Glomerular visceral epithelial cell (primary cell): Measurements from ENCODE around the gene CORO2B.

Source experiments
- DNase-seq: peaks from one replicate; pipeline ENCODE4 v3.0.0-alpha.2; 2016; ENCODE audit errors: extremely low spot score

CORO2B gene

GRCh38 chr15:68629519-68630210, 50.9 kb downstream of the CORO2B start:
- no peak for DNase-seq

DNA sequence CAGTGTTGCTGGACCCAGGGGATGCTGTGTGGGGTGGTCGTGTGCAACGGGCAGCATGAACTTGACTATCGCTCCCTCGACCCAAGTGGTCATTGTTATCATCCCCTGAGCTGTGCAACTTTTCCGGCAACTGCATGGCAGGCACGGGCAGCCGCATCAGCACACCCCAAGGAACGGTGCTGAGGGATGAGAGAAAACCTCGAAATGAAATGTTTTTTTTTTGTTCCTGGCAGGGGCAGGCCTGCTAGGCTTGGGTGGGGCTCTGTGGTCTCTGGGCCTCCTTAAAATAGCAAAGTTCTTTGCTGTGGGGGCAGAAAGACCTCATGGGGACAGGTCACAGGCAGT, 51.4 kb downstream of the CORO2B start:
- DNase-seq = no peak

DNA sequence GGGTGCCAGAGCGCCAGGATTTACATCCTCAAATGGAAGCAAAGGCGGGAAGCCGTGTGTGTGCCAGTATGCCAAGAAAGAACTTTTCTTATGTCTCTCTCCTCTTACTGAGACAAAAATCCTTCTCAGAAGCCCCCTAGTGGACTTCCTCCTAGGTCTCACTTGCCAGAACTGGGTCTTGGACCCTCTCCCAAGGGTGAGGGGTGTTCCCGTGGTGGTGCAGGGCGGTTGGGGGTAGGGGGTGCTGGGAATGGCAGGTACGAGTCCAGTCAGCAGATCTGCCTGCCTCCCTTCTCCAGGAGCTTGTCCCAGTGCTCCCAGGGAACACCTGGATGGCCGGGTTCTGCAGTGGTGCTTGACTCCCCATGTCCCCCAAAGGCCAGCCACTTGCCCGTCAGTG, 52.0 kb downstream of the CORO2B start:
- DNase-seq = no peak

DNA sequence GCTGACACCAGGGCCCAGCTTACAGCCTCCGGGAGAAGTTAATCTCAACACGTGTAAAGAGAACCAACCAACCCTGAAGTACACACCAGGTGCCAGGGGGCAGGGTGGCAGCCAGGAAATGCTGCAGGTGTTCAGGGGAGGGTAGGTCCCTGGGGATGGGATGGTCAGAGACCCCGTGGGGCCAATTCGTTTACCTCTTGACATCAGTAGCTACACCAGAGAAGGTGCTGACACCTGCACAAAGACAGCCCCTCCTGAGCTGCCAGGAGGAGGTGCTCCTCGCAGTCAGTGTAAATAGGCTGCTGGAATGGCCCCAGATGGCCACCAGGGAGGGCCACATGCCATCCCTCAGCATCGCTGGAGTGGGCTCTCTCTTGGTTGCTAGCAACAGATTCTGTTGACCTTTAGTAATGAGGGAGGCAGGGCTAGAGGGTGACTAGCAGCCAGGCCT, 52.8 kb downstream of the CORO2B start:
- no peak for DNase-seq

- no peak for DNase-seq
These were observed 53.3 kb downstream of the CORO2B start for GRCh38 chr15:68632101-68632500.

- no peak for DNase-seq
These were observed 54.7 kb downstream of the CORO2B start for GRCh38 chr15:68633231-68634121.

GRCh38 chr15:68634122-68634482, 55.3 kb downstream of the CORO2B start:
- no peak for DNase-seq

DNA sequence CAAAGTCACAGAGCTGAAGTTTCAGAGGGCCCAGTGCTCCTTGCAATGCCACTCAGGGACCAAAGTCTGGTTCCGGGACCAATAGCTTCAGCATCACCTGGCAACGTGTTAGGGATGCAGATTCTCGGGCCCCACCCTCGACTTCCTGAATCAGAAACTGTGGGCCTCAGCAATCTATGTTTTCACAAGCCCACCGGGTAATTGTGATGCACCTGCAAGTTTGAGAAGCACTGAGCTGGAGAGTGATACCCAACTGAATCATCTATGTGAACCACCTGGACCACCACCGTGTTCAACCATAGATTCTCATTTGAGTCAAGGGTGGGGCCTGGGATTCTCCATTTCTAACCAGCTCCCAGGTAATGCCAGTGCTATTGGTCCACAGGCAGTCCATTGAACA, 55.7 kb downstream of the CORO2B start:
- DNase-seq = no peak

DNA sequence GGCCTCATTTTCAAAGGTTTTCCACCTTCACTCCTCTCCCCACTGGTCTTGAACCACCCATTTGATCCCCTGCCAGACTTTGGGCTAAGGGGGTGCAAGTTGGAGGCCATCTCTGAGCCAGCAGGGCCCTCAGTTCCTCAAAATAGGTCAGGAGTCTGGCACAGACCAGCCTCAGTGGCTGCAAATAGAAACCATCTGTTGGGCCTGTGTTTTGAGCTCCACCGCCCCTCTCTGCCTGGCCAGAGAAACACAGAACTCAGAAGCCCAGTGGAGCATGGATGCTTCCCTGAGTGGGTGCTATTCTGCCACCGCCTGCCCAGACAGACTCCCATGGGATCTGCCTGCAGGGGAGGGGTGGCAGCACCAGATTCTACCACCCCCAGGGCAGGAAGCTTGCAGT, 56.3 kb downstream of the CORO2B start:
- no peak for DNase-seq

GRCh38 chr15:68636256-68636655, 57.5 kb downstream of the CORO2B start:
- DNase-seq = no peak

DNA sequence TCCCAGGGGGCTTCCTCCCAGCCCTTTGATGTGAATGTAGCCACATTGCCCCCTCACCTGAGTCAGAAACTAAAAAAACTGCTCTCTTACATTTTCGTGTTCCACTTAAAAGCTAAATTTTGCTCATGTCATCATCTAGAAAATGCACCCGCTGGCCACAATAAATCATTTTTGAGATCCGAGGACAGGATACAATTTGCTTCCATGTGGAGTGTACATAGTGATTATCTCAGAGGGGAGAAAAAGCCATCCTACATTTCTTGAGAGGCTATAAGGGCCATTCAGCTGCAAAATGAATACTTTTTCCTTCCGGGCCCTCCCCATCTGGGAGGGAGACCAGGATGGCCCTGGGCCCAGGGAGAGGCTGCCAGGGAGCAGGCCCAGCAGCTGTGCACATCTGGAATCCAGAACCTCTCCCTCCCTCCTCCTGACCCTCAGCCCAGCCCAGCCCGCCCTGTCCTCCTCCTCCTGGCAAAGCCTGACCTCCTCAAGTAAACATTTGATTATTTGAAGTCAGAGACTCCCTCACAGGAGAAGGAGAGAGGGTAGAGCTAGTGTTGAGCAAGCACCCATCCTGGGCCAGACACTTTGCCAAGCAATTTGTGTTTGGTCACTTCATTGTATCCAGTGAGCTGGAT, 59.1 kb downstream of the CORO2B start:
- no peak for DNase-seq

DNA sequence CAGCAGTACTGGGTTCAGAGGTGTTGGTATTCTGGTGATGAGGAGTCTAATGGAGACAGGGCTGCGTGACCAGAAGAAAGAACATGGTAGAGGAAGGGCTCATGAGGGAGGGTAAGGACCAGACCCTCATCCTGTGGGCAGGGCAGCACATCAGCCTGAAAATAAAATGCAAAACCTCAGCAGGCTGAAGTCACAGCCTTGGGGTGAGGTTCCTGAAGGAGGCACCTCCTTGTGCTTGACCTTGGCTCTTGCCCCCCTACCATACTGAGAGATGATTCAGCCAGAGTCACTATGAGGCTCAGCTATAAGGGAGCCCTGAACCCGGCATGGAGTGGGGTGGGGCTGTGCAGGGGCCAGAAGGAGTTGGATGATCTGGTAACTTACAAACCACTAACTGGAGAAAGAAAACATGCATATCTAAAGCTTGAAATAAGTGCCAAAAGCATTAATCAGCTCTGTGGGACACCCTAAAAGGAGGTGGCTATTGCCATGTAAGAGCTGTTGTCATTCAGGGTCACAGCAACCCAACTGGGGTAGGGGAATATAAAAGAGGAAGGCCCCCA, 60.2 kb downstream of the CORO2B start:
- DNase-seq = peak; percentile 23

DNA sequence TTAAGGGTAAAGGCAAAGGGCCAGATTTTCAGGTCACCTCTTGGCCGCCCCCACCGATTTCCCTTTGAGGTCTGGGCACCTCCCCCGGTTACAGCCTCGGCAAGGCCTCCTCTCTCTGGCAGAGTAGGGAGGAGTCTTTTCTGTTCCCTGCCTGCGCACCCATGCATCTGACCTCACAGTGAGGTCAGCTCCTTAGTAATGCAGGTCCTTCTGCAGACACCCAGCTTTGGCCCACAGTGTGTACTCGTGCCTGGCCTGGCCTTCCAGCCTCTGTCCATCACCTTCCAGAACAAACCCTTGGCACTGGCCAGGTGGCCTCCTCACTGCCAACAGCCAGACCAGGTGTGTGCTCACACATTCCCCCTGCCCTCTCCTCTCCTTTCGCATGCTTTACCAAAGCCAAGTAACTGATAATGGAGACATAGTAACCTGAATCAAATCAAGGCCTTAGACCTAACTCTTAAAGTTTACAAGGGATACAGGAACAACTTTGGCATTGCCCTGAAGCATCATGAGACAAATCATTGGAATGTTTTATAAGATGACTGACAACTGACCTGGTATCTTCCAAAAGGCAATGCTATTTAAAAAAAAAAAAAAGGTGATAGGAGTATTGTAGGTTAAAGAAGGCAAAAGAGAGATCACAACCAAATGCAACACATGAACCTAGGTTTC, 61.3 kb downstream of the CORO2B start:
- no peak for DNase-seq

DNA sequence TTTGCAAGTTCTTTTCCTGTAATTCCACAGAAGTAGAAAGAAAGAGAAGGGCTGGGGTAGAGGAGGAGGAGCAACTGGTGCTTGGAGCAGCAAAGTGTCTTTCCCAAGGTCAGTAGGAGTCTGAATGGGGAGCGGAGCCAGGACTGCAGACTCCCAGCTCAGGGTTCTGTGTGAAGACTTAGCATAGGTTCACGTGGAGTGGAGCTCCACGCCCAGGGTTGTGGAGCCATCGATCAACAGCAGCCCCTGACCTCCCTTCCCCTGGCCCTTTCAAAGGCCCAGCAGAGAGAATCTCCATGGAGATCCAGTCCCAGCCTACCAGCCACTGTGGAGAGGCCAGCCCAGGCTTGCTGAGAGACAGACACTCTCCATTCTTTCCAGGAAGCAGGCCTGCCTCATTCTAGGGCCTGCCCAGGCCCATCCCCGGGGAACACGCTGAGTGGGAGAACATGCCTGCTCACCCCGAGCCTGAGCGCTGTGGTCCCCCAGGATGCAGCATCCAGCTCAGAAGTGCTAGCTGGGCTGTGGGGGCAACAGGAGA, 62.1 kb downstream of the CORO2B start:
- DNase-seq = no peak

DNA sequence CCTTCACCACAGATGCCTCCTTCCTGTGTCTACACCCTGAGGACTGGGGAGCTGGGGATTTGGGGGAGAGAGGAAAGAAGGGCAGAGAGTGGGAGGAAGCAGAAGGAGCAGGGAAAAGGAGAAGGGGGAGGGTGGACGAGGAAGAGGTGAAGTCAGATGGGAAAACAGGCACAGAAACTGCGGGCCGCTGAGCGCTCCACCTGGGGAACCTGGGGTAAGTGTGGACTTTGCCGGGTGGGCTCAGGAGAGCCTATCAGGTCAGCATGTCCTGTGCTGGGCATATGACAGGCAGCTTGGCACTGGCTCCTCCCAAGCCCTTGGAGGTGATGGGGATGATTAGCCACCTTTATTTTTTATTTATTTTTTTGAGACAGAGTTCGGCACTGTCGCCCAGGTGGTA, 62.6 kb downstream of the CORO2B start:
- DNase-seq = no peak

DNA sequence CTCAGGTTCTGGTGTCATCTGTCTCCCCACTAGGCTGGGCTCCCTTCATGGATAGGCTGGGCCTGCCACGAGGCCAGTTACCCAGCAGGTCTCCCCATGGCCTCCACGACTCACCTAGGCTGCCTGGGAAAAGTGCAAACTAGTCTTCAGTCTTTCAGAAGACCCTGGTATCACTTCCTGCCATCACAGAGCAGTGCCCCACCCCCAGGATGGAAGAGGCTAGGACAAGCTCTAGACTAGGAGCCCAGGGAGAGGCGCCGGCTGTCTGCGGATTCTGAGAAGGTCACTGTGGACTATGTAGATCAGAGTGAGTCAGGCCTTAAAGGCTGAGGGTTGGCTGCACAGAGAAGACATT, 63.7 kb downstream of the CORO2B start:
- DNase-seq = no peak

DNA sequence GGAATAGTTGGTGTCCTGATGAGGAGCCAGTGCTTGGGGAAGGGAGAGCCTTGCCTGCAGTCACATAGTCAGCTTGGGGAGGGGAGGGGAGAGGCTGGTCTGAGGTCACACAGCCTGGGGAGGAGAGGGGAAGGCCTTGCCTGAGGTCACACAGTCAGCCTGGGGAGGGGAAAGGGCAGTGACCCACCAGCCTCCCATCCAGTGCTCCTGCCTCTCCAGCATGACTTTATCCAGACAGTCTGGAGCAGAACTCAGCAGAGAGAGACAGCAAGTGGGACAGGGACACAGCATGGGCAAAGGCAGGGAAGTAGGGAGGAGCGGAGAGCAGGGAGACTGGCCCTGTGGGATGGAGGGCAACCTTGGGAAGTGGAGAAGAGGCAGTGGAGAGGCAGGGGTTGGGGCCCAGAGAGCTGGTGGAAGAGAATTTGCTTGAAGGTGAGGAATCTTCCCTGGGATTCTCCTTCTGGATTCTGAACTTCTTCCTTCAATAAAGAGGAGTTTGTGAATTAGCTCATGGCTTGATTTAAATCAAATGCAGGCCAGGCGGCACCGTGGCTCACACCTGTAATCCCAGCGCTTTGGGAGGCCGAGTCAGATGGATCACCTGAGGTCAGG, 64.5 kb downstream of the CORO2B start:
- DNase-seq = no peak

GRCh38 chr15:68644083-68644904, 65.5 kb downstream of the CORO2B start:
- DNase-seq = no peak

GRCh38 chr15:68644996-68645395, 66.2 kb downstream of the CORO2B start:
- no peak for DNase-seq

- no peak for DNase-seq
These were observed 67.4 kb downstream of the CORO2B start for GRCh38 chr15:68646156-68646555.
